Astrocyte of the spinal cord (primary cell): ENCODE measurements around the gene ALK.

Source experiments
- DNase-seq: peaks from one replicate; pipeline ENCODE4 v3.0.0; 2011; ENCODE audit warnings: low read depth, low spot score
- H3K4me3 ChIP-seq: 2 replicates; pipeline ENCODE4 v1.5.1; 2011; ENCODE audit warnings: low read depth, mild to moderate bottlenecking, low read length, moderate library complexity
- CTCF ChIP-seq: IDR thresholded peaks from 2 replicates; pipeline ENCODE4 v1.5.1; 2012; ENCODE audit warnings: low read depth, mild to moderate bottlenecking, low read length, inconsistent platforms
- in situ Hi-C: cut with HindIII; loops from 2 replicates; pipeline ENCODE4 v1.10.0; 2017; ENCODE audit warnings: low sequenced_read_pairs

Gene ALK

GRCh38 chr2:29425866-29426265, 495.5 kb downstream of the ALK start:
- H3K4me3 ChIP-seq = no peak overlapping the region
- TF ChIP-seq CTCF = no peak
- no peak for DNase-seq
- in situ Hi-C loops = no loop called here

- no peak overlapping the region for H3K4me3 ChIP-seq
- TF ChIP-seq CTCF = no peak
- no peak for DNase-seq
- in situ Hi-C loops = no loop called here
These were observed 498.2 kb downstream of the ALK start for GRCh38 chr2:29423061-29423666.

- TF ChIP-seq CTCF = no peak
- DNase-seq = peak; percentile 2
- H3K4me3 ChIP-seq = no peak overlapping the region
- in situ Hi-C loops = no loop called here
These were observed 500.2 kb downstream of the ALK start for GRCh38 chr2:29420999-29421782.

- DNase-seq = no peak
- no peak for TF ChIP-seq CTCF
- in situ Hi-C loops = no loop called here
- no peak overlapping the region for H3K4me3 ChIP-seq
These were observed 500.9 kb downstream of the ALK start for GRCh38 chr2:29420464-29420863.

- H3K4me3 ChIP-seq = no peak overlapping the region
- TF ChIP-seq CTCF = no peak
- DNase-seq = no peak
- in situ Hi-C loops = no loop called here
These were observed 503.8 kb downstream of the ALK start for GRCh38 chr2:29417630-29418029.

GRCh38 chr2:29412197-29412925, 509.0 kb downstream of the ALK start:
- no peak for DNase-seq
- no peak overlapping the region for H3K4me3 ChIP-seq
- no peak for TF ChIP-seq CTCF
- in situ Hi-C loops = no loop called here
